HG03196 (cell line): Measurements from ENCODE around the gene RFX6.

Source experiments
- ATAC-seq: cut with Tn5 transposase; IDR thresholded peaks from one replicate; pipeline ENCODE4 v1.9.1; 2021; ENCODE audit not compliant: unreplicated experiment

The RFX6 gene

GRCh38 chr6:116894669-116895068, 17.6 kb downstream of the RFX6 start:
- ATAC-seq = no peak

GRCh38 chr6:116895935-116896334, 18.9 kb downstream of the RFX6 start:
- no peak for ATAC-seq

GRCh38 chr6:116902634-116903033, 25.6 kb downstream of the RFX6 start:
- no peak for ATAC-seq

- no peak for ATAC-seq
Measured at GRCh38 chr6:116922853-116923548, 46.0 kb downstream of the RFX6 start.

- ATAC-seq = no peak
Measured at GRCh38 chr6:116924245-116924644, 47.2 kb downstream of the RFX6 start.

GRCh38 chr6:116925088-116925794, 48.2 kb downstream of the RFX6 start:
- no peak for ATAC-seq

- no peak for ATAC-seq
Measured at GRCh38 chr6:116928677-116929076, 51.6 kb downstream of the RFX6 start.

- ATAC-seq = no peak
Measured at GRCh38 chr6:116929825-116930224, 52.8 kb downstream of the RFX6 start.

GRCh38 chr6:116931456-116931855, 54.4 kb downstream of the RFX6 start:
- no peak for ATAC-seq

GRCh38 chr6:116932496-116932895, 55.5 kb downstream of the RFX6 start:
- no peak for ATAC-seq

GRCh38 chr6:116933485-116933884, 56.4 kb downstream of the RFX6 start:
- no peak for ATAC-seq

- ATAC-seq = no peak
Measured at GRCh38 chr6:116938305-116938704, 61.3 kb downstream of the RFX6 start.

GRCh38 chr6:116941727-116942126, 64.7 kb downstream of the RFX6 start:
- no peak for ATAC-seq

GRCh38 chr6:116945809-116946208, 68.8 kb downstream of the RFX6 start:
- ATAC-seq = no peak

- no peak for ATAC-seq
Measured at GRCh38 chr6:116948533-116949304, 71.7 kb downstream of the RFX6 start.

- no peak for ATAC-seq
Measured at GRCh38 chr6:116949964-116950363, 72.9 kb downstream of the RFX6 start.

- ATAC-seq = no peak
Measured at GRCh38 chr6:116954335-116954734, 77.3 kb downstream of the RFX6 start.

- ATAC-seq = no peak
Measured at GRCh38 chr6:116954938-116955337, 77.9 kb downstream of the RFX6 start.

- no peak for ATAC-seq
Measured at GRCh38 chr6:116955773-116956172, 78.7 kb downstream of the RFX6 start.

- no peak for ATAC-seq
Measured at GRCh38 chr6:116963972-116964371, 86.9 kb downstream of the RFX6 start.

- ATAC-seq = no peak
Measured at GRCh38 chr6:116966675-116967576, 89.9 kb downstream of the RFX6 start.
